HG03439 (cell line): ENCODE data around the gene TOR1B.
"Not testable (repeated sequence)": the region's sequence is repeated elsewhere in the genome, so short reads cannot be mapped to it uniquely, and the experiment has no call there.

ENCODE experiments used
- ATAC-seq: cut with Tn5 transposase; IDR thresholded peaks from one replicate; pipeline ENCODE4 v1.9.1; 2021; ENCODE audit warnings: mild to moderate bottlenecking, moderate library complexity; ENCODE audit not compliant: unreplicated experiment

The TOR1B gene

GRCh38 chr9:129802833-129803675 is at the start of gene TOR1B:
TOR1B (plus strand) TSS chr9:129803184; CDS start chr9:129803213, 29 bp downstream.
- peak; percentile 87 for ATAC-seq

GRCh38 chr9:129755151-129755550 is 47.8 kb upstream of the TOR1B start:
- no peak for ATAC-seq

- ATAC-seq: no peak
Observed at GRCh38 chr9:129756191-129756590, 46.8 kb upstream of the TOR1B start.

GRCh38 chr9:129757045-129757444 is 45.9 kb upstream of the TOR1B start:
- no peak for ATAC-seq

GRCh38 chr9:129759319-129759718 is 43.7 kb upstream of the TOR1B start:
- no peak for ATAC-seq

GRCh38 chr9:129759804-129760502 is 43.0 kb upstream of the TOR1B start:
- no peak for ATAC-seq

GRCh38 chr9:129760784-129761183 is 42.2 kb upstream of the TOR1B start:
- not testable (repeated sequence) for ATAC-seq

- ATAC-seq: no peak
Observed at GRCh38 chr9:129761293-129761900, 41.6 kb upstream of the TOR1B start.

- ATAC-seq: no peak
Observed at GRCh38 chr9:129761901-129762369, 41.0 kb upstream of the TOR1B start.

GRCh38 chr9:129762370-129762984 is 40.5 kb upstream of the TOR1B start:
- ATAC-seq: not testable (repeated sequence)

GRCh38 chr9:129762985-129763926 is 39.7 kb upstream of the TOR1B start:
- ATAC-seq: no peak

GRCh38 chr9:129765764-129766317 is 37.1 kb upstream of the TOR1B start:
- ATAC-seq: no peak

GRCh38 chr9:129768486-129768885 is 34.5 kb upstream of the TOR1B start:
- no peak for ATAC-seq

GRCh38 chr9:129769669-129770068 is 33.3 kb upstream of the TOR1B start:
- no peak for ATAC-seq

- ATAC-seq: no peak
Observed at GRCh38 chr9:129770741-129771140, 32.2 kb upstream of the TOR1B start.

GRCh38 chr9:129773262-129774048 is 29.5 kb upstream of the TOR1B start:
- no peak for ATAC-seq

- ATAC-seq: no peak
Observed at GRCh38 chr9:129774791-129775447, 28.1 kb upstream of the TOR1B start.

- no peak for ATAC-seq
Observed at GRCh38 chr9:129775448-129775798, 27.6 kb upstream of the TOR1B start.
